ENCODE data around the gene TLR1.

- TF ChIP-seq CTCF (IDR thresholded peaks at IDR 0.05) (no peak), POLR2AphosphoS5 (IDR thresholded peaks at IDR 0.05) (no peak)
Measured at GRCh38 chr4:38752941-38753806, 51.4 kb downstream of the TLR1 start.

Data from transverse colon (tissue), 4 donors.